Testis (tissue), 3 donors: ENCODE measurements around the gene PGA5. TPM values are rescaled to one million over a fixed set of nuclear protein-coding genes. Genes with fewer than 3 reads are reported as not detected.

ENCODE experiments used
- DNase-seq: peaks from one replicate; pipeline ENCODE4 v3.0.0-alpha.2; 2019
- H3K27ac ChIP-seq, 2 donors: fragments of 200-600 bp; sonication (generic); one replicate each; pipeline ENCODE4 v1.5.1; 2019
- H3K27me3 ChIP-seq: fragments of 200-600 bp; sonication (generic); one replicate; pipeline ENCODE4 v1.5.1; 2019
- H3K36me3 ChIP-seq: fragments of 200-600 bp; sonication (generic); one replicate; pipeline ENCODE4 v1.5.1; 2017; ENCODE audit warnings: low read depth; ENCODE audit errors: missing control alignments
- H3K4me1 ChIP-seq: fragments of 200-600 bp; sonication (generic); one replicate; pipeline ENCODE4 v1.5.1; 2019
- H3K4me3 ChIP-seq, 2 donors: fragments of 200-600 bp; sonication (generic); one replicate each; pipeline ENCODE4 v1.5.1; 2017 to 2019
- H3K9me3 ChIP-seq: fragments of 200-600 bp; sonication (generic); one replicate; pipeline ENCODE4 v1.5.1; 2017
- CTCF ChIP-seq, 3 experiments: fragments of 450-650 bp in 2 of 3; fragments of 200-600 bp in 1 of 3; sonication (generic) in 1 of 3; IDR thresholded peaks; one replicate each; pipeline ENCODE4 v1.5.1; 2016 to 2019; ENCODE audit warnings: antibody characterized with exemption in 3 of 3, mild to moderate bottlenecking in 2 of 3, moderate library complexity in 1 of 3
- POLR2A ChIP-seq: fragments of 450-650 bp; IDR thresholded peaks from one replicate; pipeline ENCODE4 v1.6.1; 2017; ENCODE audit warnings: antibody characterized with exemption, mild to moderate bottlenecking, moderate library complexity
- WGBS, 2 donors: methylation state at CpG; one replicate each; pipeline ENCODE4 v1.1.5; 2018; 5-methylcytosine and 5-hydroxymethylcytosine counted together
- intact Hi-C: fragments of 100-400 bp; cut with DNase I; formaldehyde crosslinking; loops from one replicate; pipeline ENCODE4 v1.15.1; 2023; ENCODE audit warnings: low total_unique reads
- polyA plus RNA-seq: library from polyadenylated mRNA; stranded (reverse); fragments of 350-450 nt; fragmentation: Illumina TruSeq; extraction: RNeasy Lipid Tissue Mini Kit (QIAGEN cat#74804); gene quantifications from one replicate; pipeline ENCODE4 v1.2.3, GENCODE V29; 2014; ENCODE audit warnings: low read depth, low replicate concordance; ENCODE audit not compliant: insufficient read depth
- total RNA-seq, 2 donors: library from RNA; depleted of rRNA; stranded (reverse); fragments of >200 nt; gene quantifications; one replicate each; pipeline ENCODE4 v1.2.3, GENCODE V29; 2016

PGA5 gene
- total and polyA plus RNA-seq, 3 donors from 2014 or later, result 0.39 to 1.5 (median 0.43) TPM

GRCh38 chr11:61254403-61255025 lies 13.5 kb downstream of the PGA5 start:
- no peaks in the 10 kb centered on the region for H3K9me3 ChIP-seq
- H3K4me3 ChIP-seq, result no peak overlapping the region
- no peaks in the 10 kb centered on the region for H3K4me1 ChIP-seq
- no peak for TF ChIP-seq POLR2A
- peak; percentile 62 to 77 (median 73) for TF ChIP-seq CTCF (IDR thresholded peaks at IDR 0.05)
- intact Hi-C loops, result no loop called here
- WGBS, 2 donors, result 68 to 76% methylated on average over 12 of the region's 12 CpGs
- H3K36me3 ChIP-seq, result no peaks in the 10 kb centered on the region
- no peak overlapping the region for H3K27ac ChIP-seq
- DNase-seq, result peak; percentile 67
- H3K27me3 ChIP-seq, result no peaks in the 10 kb centered on the region

GRCh38 chr11:61256710-61257482 lies 15.9 kb downstream of the PGA5 start:
- 91 to 94% methylated on average over 14 to 18 of the region's 18 CpGs for WGBS, 2 donors
- no peaks in the 10 kb centered on the region for H3K9me3 ChIP-seq
- H3K4me1 ChIP-seq, result no peaks in the 10 kb centered on the region
- H3K27ac ChIP-seq, result no peak overlapping the region
- intact Hi-C loops, result no loop called here
- TF ChIP-seq CTCF (IDR thresholded peaks at IDR 0.05) (no peak), POLR2A (no peak)
- H3K27me3 ChIP-seq, result no peaks in the 10 kb centered on the region
- H3K4me3 ChIP-seq, result no peak overlapping the region
- no peak for DNase-seq
- H3K36me3 ChIP-seq, result no peaks in the 10 kb centered on the region

GRCh38 chr11:61258546-61258945 lies 17.6 kb downstream of the PGA5 start:
- intact Hi-C loops, result no loop called here
- Histone ChIP-seq H3K27me3 (no peaks in the 10 kb centered on the region), H3K4me1 (no peaks in the 10 kb centered on the region), H3K4me3 (no peak overlapping the region), H3K9me3 (no peaks in the 10 kb centered on the region), H3K36me3 (no peaks in the 10 kb centered on the region), H3K27ac (no peak overlapping the region)
- WGBS, 2 donors, result 90 to 93% methylated on average over 2 to 9 of the region's 9 CpGs
- no peak for TF ChIP-seq CTCF (IDR thresholded peaks at IDR 0.05)
- TF ChIP-seq POLR2A, result no peak
- DNase-seq, result no peak

GRCh38 chr11:61259363-61259762 lies 18.4 kb downstream of the PGA5 start:
- intact Hi-C loops, result no loop called here
- H3K4me3 ChIP-seq, result no peak overlapping the region
- no peaks in the 10 kb centered on the region for H3K4me1 ChIP-seq
- TF ChIP-seq POLR2A (no peak), CTCF (IDR thresholded peaks at IDR 0.05) (no peak)
- H3K27ac ChIP-seq, result no peak overlapping the region
- no peaks in the 10 kb centered on the region for H3K9me3 ChIP-seq
- 93 to 98% methylated on average over 6 of the region's 6 CpGs for WGBS, 2 donors
- no peak for DNase-seq
- no peaks in the 10 kb centered on the region for H3K36me3 ChIP-seq
- no peaks in the 10 kb centered on the region for H3K27me3 ChIP-seq
